ENCODE data around the gene ENTPD6.

Gene ENTPD6

GRCh38 chr20:25187635-25188034 is 7.9 kb upstream of the ENTPD6 start:
- in situ Hi-C loops (cut with MboI; ENCODE audit: low sequenced_read_pairs): no loop called here

- in situ Hi-C loops (cut with MboI; ENCODE audit: low sequenced_read_pairs): no loop called here
These were observed 7.3 kb upstream of the ENTPD6 start for GRCh38 chr20:25188218-25188617.

- in situ Hi-C loops (cut with MboI; ENCODE audit: low sequenced_read_pairs): no loop called here
These were observed 4.5 kb upstream of the ENTPD6 start for GRCh38 chr20:25191051-25191450.

- in situ Hi-C loops (cut with MboI; ENCODE audit: low sequenced_read_pairs): no loop called here
These were observed 3.8 kb upstream of the ENTPD6 start for GRCh38 chr20:25191689-25192088.

DNA sequence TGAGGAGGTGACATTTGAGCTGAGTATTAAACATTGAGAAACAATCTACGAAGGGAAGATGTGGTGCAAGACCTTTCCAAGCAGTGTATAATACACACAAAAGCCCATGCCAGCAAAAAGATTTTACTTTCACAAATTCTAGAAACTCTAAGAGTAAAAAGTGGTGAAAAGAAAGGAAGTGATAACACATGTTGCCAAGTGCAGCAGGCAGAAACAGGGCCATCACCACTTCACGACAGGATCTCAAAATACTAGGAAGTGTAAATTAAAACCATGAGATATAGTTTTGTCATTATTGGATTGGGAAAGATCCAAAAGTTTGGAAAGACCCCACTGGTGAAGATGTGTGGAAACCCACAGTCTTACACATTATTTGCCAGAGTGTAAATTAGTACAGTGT is 1.7 kb upstream of the ENTPD6 start:
- in situ Hi-C loops (cut with MboI; ENCODE audit: low sequenced_read_pairs): no loop called here

GRCh38 chr20:25194333-25194972 is 1.1 kb upstream of the ENTPD6 start:
- in situ Hi-C loops (cut with MboI; ENCODE audit: low sequenced_read_pairs): no loop called here

DNA sequence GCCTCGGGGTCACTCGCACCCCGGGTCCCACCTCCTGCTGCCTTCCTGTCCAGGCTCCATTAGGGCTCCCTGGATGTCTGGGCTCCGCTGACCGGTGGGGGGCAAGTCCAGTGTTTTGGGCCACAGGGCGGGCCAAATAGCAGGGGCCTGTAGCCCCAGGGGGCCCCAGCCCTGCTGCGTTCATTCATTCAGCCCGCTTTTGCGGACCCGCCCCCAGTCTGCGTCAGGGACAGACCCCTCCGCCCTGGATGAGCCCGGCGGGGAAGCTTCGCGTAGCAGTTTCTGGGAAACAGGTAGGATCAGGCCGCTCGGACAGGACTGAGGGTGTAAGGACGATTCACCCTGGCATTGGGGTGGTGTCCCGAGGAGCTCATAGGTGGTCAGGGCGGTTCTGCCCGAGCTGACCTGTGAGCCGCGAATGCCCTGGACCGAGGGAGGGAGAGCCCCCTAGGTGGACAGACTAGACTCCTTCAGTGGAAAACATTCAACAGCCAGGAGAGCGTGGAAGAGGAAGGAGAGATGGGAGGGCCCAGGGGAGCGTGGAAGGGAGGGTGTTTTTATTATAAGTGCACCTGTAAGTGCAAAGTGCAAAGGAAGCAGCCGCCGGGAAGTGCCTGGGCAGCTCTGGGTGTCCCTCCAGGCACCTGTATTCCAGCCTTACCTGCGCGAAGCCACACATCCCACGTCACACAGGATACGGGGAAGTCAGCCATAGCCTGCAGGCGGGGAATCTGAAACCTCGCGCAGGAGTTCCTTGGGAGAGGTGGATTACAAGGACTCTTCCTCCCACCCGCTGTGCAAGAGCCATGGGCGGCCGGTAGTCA is 662 bp downstream of the ENTPD6 start:
- in situ Hi-C loops (cut with MboI; ENCODE audit: low sequenced_read_pairs): no loop called here

DNA sequence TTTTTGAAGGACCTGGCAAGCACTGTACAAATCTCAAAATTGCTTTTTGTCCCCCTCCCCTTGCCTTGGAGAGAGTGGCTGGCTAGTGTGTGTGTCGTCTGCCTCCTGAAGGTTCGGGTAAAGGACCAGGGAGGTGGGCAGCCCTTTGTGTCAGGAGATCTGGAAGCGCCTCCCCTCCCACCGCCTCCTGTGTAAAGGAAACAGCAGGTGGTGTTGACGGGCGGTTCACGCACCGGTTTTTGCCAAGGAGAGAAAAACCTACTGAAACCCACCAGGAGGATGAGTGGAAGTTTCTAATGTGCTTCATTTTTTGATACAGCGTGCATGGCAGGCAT is 1.2 kb downstream of the ENTPD6 start:
- in situ Hi-C loops (cut with MboI; ENCODE audit: low sequenced_read_pairs): no loop called here

DNA sequence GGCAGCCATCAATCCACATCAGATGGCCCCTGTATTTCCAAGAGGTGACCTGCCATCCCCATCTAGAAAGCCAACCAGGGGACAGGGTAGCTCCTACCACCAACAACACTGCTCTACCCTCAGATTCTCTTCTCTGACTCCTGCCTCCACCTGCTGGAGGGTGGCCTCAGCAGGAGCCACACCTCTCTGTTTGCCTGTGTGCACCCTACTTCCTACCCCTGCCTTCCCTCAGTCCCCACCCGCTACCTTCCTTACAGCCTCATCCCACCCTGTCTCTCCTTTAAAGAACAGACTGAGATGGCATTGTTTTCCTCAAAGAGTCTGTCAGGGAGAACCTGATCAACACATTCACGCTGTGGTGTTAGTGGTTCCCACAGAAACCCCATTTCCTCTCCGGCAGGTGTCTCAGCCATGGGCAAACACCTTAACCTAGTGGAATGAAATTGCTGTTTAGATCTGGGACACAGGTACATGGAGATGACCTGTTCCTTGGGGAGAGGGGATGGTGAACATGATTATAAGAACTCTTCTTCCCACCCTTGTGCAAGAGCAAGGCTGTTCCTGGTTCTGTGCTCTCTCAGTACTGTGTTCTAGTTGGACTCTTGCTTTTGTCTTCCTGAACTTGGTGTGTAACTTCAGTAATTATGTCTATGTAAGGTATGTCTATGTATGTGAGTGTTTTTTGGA is 1.8 kb downstream of the ENTPD6 start:
- in situ Hi-C loops (cut with MboI; ENCODE audit: low sequenced_read_pairs): no loop called here

- in situ Hi-C loops (cut with MboI; ENCODE audit: low sequenced_read_pairs): no loop called here
These were observed 2.3 kb downstream of the ENTPD6 start for GRCh38 chr20:25197870-25198190.

GRCh38 chr20:25198663-25199383 is 3.3 kb downstream of the ENTPD6 start:
- in situ Hi-C loops (cut with MboI; ENCODE audit: low sequenced_read_pairs): no loop called here

GRCh38 chr20:25199473-25200260 is 4.2 kb downstream of the ENTPD6 start:
- in situ Hi-C loops (cut with MboI; ENCODE audit: low sequenced_read_pairs): no loop called here

GRCh38 chr20:25203089-25203488 is 7.6 kb downstream of the ENTPD6 start:
- in situ Hi-C loops (cut with MboI; ENCODE audit: low sequenced_read_pairs): no loop called here

- in situ Hi-C loops (cut with MboI; ENCODE audit: low sequenced_read_pairs): no loop called here
These were observed 8.4 kb downstream of the ENTPD6 start for GRCh38 chr20:25203871-25204320.

DNA sequence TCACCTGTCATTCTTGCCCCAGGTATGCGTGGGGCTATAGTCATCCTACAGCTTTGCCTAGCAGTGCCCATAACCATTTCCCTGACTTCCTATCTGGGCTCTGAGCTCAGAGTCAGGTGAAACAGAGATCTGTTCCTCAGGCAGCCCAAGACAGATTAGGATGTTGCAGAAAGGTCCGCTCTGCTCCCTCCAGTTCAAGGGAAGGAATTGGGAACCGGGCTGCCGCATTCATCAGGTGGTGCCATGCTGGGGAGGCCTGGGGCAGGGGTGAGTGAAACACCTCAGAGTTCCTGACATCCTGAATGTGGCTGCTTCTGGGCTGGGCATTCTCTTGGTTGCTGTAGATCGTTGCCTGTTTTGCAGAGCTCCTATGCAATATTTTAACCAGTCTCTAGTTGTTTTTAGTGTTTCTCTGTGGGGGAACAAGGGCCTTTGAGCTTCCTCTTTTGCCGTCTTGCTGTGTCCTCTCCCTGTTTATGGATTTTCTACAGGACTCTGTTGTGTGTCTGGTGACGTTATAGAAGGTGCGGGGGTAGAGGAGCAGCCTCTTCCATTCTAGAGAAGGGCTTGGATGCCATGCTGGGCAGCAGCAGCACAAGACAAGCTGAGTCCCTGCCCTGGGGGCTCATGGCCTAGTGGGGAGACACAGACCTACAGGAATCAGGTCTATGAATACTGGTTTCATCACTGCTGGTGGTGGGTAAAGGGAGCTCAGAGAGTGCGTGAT is 9.2 kb downstream of the ENTPD6 start:
- in situ Hi-C loops (cut with MboI; ENCODE audit: low sequenced_read_pairs): no loop called here

DNA sequence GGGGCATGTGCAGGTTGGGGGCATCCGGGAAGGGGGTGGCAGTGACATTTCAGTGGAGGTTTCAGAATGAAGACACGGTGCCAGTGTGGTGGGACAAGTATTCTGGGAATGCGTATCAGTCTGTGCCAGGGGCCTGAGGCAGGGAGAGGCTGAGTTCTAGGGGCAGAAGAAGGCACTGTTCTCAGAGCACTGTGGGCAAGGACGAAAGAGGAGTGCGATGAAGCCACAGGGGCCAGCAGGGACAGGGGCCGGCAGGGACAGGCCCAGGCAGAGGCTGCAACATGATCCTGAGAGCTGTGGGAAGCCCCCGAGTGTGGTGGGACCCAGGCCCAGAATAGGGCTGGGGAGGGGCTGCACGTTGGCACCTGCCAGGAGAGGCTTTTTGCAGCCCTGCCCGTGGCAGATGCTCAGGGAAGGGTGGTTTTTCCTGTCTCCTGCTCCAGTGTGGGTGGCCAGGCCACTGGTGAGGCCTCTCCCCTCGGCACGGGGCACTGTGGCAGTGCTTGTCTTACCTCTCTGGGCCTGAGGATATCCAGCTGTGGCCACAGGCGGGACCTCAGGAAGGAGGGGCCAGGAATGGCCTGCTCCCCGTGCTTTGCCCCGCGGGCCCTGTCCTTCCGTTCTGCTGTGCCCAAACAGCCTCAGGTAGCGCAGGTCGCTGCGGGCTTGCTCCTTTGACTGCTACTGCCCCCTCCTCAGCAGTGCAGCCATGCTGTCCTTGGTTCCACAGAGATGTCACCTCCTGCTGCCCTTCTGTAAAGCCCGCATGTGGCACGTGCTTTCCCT is 10.0 kb downstream of the ENTPD6 start:
- in situ Hi-C loops (cut with MboI; ENCODE audit: low sequenced_read_pairs): no loop called here

DNA sequence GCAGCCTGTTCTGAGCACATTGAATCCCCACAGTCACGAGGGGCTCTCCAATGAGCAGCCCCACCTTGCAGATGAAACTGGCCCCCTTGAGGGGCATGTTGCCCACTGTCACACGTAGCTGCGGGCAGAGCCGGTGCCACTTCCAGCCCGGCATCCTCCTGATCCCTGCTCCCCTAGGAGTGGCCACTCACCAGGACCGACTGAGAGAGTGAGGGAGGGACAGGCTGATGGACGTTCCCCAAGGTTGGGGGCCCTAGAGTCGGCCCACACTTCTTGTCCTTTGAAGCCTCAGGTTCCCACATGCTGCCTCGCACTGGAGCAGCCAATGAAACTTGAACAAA is 10.5 kb downstream of the ENTPD6 start:
- in situ Hi-C loops (cut with MboI; ENCODE audit: low sequenced_read_pairs): no loop called here

DNA sequence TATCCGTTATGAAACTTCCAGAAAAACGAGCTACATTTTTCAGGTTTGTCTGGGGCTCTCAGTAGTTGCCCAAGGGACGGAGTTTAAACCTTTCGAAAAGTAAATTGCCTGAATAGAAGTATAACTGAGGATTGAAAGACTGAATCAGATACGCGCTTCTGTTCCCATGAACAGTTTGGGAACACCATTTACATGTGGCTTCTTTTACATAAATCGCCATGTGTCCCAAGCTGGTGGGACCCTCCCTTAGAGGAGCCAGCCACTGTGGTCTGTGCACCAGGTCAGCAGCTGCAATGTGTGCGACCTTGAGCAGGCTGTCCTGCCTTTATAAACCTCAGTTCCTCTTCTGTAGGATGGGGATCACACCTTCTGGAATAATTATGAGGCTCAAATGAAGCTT is 11.0 kb downstream of the ENTPD6 start:
- in situ Hi-C loops (cut with MboI; ENCODE audit: low sequenced_read_pairs): no loop called here

- in situ Hi-C loops (cut with MboI; ENCODE audit: low sequenced_read_pairs): no loop called here
These were observed 11.8 kb downstream of the ENTPD6 start for GRCh38 chr20:25207149-25207959.

All from HL-60/S4 treated with phorbol 12-myristate 13-acetate at 8.2 ng/mL for 4 days and 3 days (cell line).